HL-60 (cell line): ENCODE measurements around the gene ABCB9.

Source experiments
- CTCF ChIP-seq: IDR thresholded peaks from one replicate; pipeline ENCODE4 v1.5.1; 2011; ENCODE audit warnings: low read length, control low read depth, inconsistent platforms; ENCODE audit not compliant: insufficient read depth
- POLR2AphosphoS5 ChIP-seq: IDR thresholded peaks from 2 replicates; pipeline ENCODE4 v1.6.1; 2012; ENCODE audit warnings: low read depth

GRCh38 chr12:122988036-122988435 lies 21.8 kb upstream of the ABCB9 start:
- TF ChIP-seq POLR2AphosphoS5 (no peak), CTCF (no peak)
